Dermis lymphatic vessel endothelial cell (primary cell): ENCODE results near the gene CDC42EP1. TPM values are rescaled to one million over a fixed set of nuclear protein-coding genes. Genes with fewer than 3 reads are reported as not detected.

Experiments
- total RNA-seq: library from RNA; depleted of rRNA; stranded (reverse); fragments of >200 nt; gene quantifications from 2 replicates; pipeline ENCODE4 v1.2.1, GENCODE V29; 2014

Gene CDC42EP1
- 6.9 and 8.2 TPM in 2 replicates for total RNA-seq

GRCh38 chr22:37559901-37560607, at the start of gene CDC42EP1:
CDC42EP1 (plus strand) TSS chr22:37560480; CDS start chr22:37566350, 5,870 bp downstream.

DNA sequence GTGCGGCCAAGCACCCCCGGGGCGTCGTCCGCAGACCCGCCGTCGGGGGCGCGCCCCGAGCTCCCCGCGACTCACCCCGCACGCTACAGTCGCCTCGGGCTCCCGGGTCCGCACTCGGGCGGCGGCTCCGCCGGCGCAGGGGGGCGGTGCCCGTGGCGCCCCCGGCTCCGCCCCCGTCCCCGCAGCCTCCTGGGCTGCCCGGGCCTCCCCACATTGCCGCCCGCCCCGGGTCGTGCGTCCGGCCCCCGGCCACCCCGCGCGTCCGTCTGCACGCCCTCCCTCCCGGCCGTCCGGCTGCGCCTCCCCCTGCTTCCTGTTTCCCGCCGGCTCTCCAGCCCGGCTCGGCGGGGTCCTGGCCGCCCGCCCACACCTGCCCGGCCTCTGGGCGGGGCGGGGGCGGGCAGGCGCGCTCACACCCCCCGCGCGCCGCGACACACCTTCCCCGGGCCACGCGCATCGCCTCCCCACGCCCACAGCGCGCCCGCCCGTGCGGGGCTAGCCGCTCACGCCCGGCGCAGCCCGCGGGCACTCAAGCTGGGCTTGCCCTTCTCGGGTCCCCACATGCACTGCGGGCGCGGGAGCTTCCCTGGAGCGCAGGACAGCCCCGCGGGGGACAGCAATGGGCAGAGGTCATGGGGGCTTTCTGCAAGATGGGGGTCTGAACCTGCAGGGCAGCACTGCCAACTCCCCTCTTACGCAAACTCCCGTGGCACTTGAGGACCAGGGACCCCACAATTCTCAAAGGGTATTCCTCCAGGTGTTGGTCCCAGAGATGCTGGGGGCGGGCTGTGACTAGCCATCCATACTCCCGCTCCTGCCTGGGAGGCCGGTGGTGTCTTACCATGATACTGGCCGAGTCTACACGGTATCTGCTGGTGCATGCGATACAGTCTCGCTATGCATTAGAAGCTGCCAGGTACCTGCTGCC, 40.7 kb upstream of the CDC42EP1 start, which contains the start of gene CARD10:
CARD10 (minus strand) TSS at position 148 of the 928 bp plus-strand sequence. CDS start 215 bp downstream, outside the sequence.

GRCh38 chr22:37608477-37609239, 48.4 kb downstream of the CDC42EP1 start, which contains the start of gene GGA1:
GGA1 (plus strand) TSS chr22:37608834; CDS start chr22:37608861, 27 bp downstream.

Other genes with a start within 250 kb of the CDC42EP1 start
- under 0.01 TPM in 1 of 2 replicates, not detected in the other for gene ELFN2, start 133.0 kb upstream of the CDC42EP1 start, total RNA-seq
- gene MFNG, start 74.1 kb upstream of the CDC42EP1 start, total RNA-seq: 105 and 133 TPM in 2 replicates
- 50.7 and 70.0 TPM in 2 replicates for gene CARD10, start 41.1 kb upstream of the CDC42EP1 start, total RNA-seq
- gene LGALS2, start 19.6 kb downstream of the CDC42EP1 start, total RNA-seq: not detected in 2 replicates
- 66.3 and 126 TPM in 2 replicates for gene GGA1, start 48.4 kb downstream of the CDC42EP1 start, total RNA-seq
- 0.54 and 1.4 TPM in 2 replicates for gene SH3BP1, start 79.2 kb downstream of the CDC42EP1 start, total RNA-seq
- 4.7 and 6.1 TPM in 2 replicates for gene PDXP, start 98.2 kb downstream of the CDC42EP1 start, total RNA-seq
- gene LGALS1, start 115.2 kb downstream of the CDC42EP1 start, total RNA-seq: 2,994 and 4,027 TPM in 2 replicates
- gene NOL12, start 125.9 kb downstream of the CDC42EP1 start, total RNA-seq: 19.1 and 19.4 TPM in 2 replicates
- gene TRIOBP, start 136.6 kb downstream of the CDC42EP1 start, total RNA-seq: 116 and 141 TPM in 2 replicates
- gene GCAT, start 247.5 kb downstream of the CDC42EP1 start, total RNA-seq: 11.9 and 13.5 TPM in 2 replicates